Progenitor cell of endocrine pancreas (in vitro differentiated cells): ENCODE measurements around the gene OBSCN. TPM values are rescaled to one million over a fixed set of nuclear protein-coding genes. Genes with fewer than 3 reads are reported as not detected.
A peak's percentile ranks its signal among the peaks of the same experiment; 100 is the strongest.

ENCODE experiments used
- DNase-seq: peaks from one replicate; pipeline ENCODE4 v3.0.0; 2021; ENCODE audit warnings: low spot score; ENCODE audit not compliant: unreplicated experiment
- H3K27ac Mint-ChIP-seq: 2 replicates; pipeline ENCODE4 v1.8.0; 2021; ENCODE audit warnings: mild to moderate bottlenecking, moderate library complexity, mixed read lengths
- H3K27me3 Mint-ChIP-seq: 2 replicates; pipeline ENCODE4 v1.8.0; 2021; ENCODE audit warnings: mixed read lengths
- H3K36me3 Mint-ChIP-seq: 2 replicates; pipeline ENCODE4 v1.8.0; 2022; ENCODE audit warnings: mixed read lengths; ENCODE audit not compliant: insufficient read depth
- H3K4me1 Mint-ChIP-seq: 2 replicates; pipeline ENCODE4 v1.8.0; 2021; ENCODE audit warnings: low read depth, mixed read lengths
- H3K4me3 Mint-ChIP-seq: 2 replicates; pipeline ENCODE4 v1.8.0; 2021; ENCODE audit warnings: low read depth, mild to moderate bottlenecking, moderate library complexity, mixed read lengths
- H3K9me3 Mint-ChIP-seq: 2 replicates; pipeline ENCODE4 v1.8.0; 2021; ENCODE audit warnings: low read depth, mixed read lengths
- CTCF ChIP-seq: fragments of 200-600 bp; sonication (generic); IDR thresholded peaks from one replicate; pipeline ENCODE4 v1.5.0; 2021; ENCODE audit warnings: antibody characterized with exemption, mild to moderate bottlenecking; ENCODE audit not compliant: unreplicated experiment
- total RNA-seq: library from RNA; stranded (reverse); gene quantifications from 2 replicates; pipeline ENCODE4 v1.2.1, GENCODE V29; 2021

Gene OBSCN
- total RNA-seq, 1 donor from 2014 or later: 57.5 TPM

GRCh38 chr1:228231189-228231588, 23.3 kb downstream of the OBSCN start:
- H3K4me1 Mint-ChIP-seq: peaks cover 5% of the 10 kb centered on the region
- H3K36me3 Mint-ChIP-seq: peaks cover 41% of the 10 kb centered on the region
- no peaks in the 10 kb centered on the region for H3K27me3 Mint-ChIP-seq
- no peak for TF ChIP-seq CTCF
- peaks cover 19% of the 10 kb centered on the region for H3K9me3 Mint-ChIP-seq
- no peak for DNase-seq
- H3K27ac Mint-ChIP-seq: no peak overlapping the region
- no peak overlapping the region for H3K4me3 Mint-ChIP-seq

- TF ChIP-seq CTCF: no peak
- H3K4me3 Mint-ChIP-seq: no peak overlapping the region
Measured at GRCh38 chr1:228233136-228233535, 25.3 kb downstream of the OBSCN start.

GRCh38 chr1:228234921-228235320, 27.1 kb downstream of the OBSCN start:
- DNase-seq: no peak
- H3K36me3 Mint-ChIP-seq: peaks cover 55% of the 10 kb centered on the region
- H3K9me3 Mint-ChIP-seq: peaks cover 31% of the 10 kb centered on the region
- no peak for TF ChIP-seq CTCF
- H3K4me3 Mint-ChIP-seq: no peak overlapping the region
- no peaks in the 10 kb centered on the region for H3K27me3 Mint-ChIP-seq
- H3K4me1 Mint-ChIP-seq: peaks cover 5% of the 10 kb centered on the region
- H3K27ac Mint-ChIP-seq: no peak overlapping the region

More at GRCh38 chr1:228233136-228233535, 25.3 kb downstream of the OBSCN start:
- DNase-seq: no peak
- peaks cover 21% of the 10 kb centered on the region for H3K9me3 Mint-ChIP-seq
- no peak overlapping the region for H3K27ac Mint-ChIP-seq
- peaks cover 47% of the 10 kb centered on the region for H3K36me3 Mint-ChIP-seq
- peaks cover 5% of the 10 kb centered on the region for H3K4me1 Mint-ChIP-seq
- no peaks in the 10 kb centered on the region for H3K27me3 Mint-ChIP-seq

- Mint-ChIP-seq H3K9me3 (peaks cover 45% of the 10 kb centered on the region), H3K27me3 (no peaks in the 10 kb centered on the region), H3K4me3 (no peak overlapping the region), H3K27ac (no peak overlapping the region), H3K4me1 (peaks cover 5% of the 10 kb centered on the region), H3K36me3 (peaks cover 59% of the 10 kb centered on the region)
- peak; percentile 57 for TF ChIP-seq CTCF
- no peak for DNase-seq
Measured at GRCh38 chr1:228236744-228237143, 28.9 kb downstream of the OBSCN start.

- DNase-seq: no peak
- peaks cover 5% of the 10 kb centered on the region for H3K4me1 Mint-ChIP-seq
- H3K9me3 Mint-ChIP-seq: peaks cover 53% of the 10 kb centered on the region
- TF ChIP-seq CTCF: no peak
- no peaks in the 10 kb centered on the region for H3K27me3 Mint-ChIP-seq
- H3K36me3 Mint-ChIP-seq: peaks cover 64% of the 10 kb centered on the region
- H3K4me3 Mint-ChIP-seq: no peak overlapping the region
- no peak overlapping the region for H3K27ac Mint-ChIP-seq
Measured at GRCh38 chr1:228238007-228238406, 30.2 kb downstream of the OBSCN start.
